ENCODE results near the gene IL13RA1. TPM values are rescaled to one million over a fixed set of nuclear protein-coding genes. Genes with fewer than 3 reads are reported as not detected.

Gene IL13RA1
- total RNA-seq, 1 experiment from 2014 or later: 14.4 TPM

DNA sequence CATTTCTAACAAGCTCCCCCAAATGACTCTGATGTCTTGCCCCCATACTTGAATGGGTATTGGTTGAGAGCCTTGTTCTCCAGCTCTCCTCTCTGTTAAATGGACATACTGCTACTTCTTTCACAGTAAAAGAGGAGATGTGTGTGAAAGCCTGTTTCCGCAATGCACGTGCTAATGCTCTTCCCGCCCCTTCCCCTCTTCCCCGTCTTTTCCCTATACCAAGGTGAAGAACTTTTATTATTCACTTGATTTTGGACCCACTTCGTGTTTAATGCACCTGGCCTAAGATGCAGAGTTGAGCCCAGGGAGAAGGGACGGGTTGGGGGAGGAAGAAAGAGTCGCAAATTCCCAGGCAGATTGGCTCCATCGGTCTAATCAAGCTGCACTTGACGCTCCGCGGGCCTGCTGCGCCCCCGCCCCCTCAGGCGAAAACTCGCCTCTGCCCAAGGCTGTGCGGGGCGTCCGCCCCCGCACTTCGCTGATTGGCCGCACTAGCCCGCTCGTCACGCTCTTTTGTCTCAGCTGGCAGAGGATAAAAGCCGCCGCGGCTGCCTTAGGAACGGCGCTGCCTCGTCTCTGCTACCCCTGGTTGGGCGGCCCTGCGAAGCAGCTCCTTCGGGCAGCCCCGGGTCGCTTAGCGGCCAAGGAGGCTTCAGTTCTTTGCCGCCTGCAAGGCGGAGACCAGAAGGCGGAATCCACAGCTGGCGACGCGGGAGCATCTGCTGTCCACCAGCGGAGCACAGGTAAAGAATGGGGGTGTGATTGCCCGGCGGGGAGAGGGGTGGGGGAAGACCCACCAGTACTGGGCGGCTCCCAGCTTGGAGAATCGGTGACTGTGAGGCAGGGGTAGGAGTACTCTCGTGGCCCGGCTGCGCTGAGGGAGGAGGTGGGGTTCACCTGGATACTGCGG, 96.1 kb downstream of the IL13RA1 start, which contains the start of gene ZCCHC12:
Gene ZCCHC12, plus strand, starts transcription at position 562 of the 910 bp plus-strand sequence. CDS start 1,421 bp downstream, outside the sequence.
- H3K18ac ChIP-seq (ENCODE audit: insufficient read length, low read depth, low read length): no peak within 1 kb of the TSS
- no peak within 1 kb of the TSS for H3K4ac ChIP-seq (ENCODE audit: low read depth, low read length)
- Mint-ChIP-seq H3K9me3 (peaks cover 28 to 84% of the 10 kb centered on the region in 2 experiments), H3K4me3 (peak within 1 kb of the TSS; percentile 64 to 85), H3K27me3 (ENCODE audit: low read depth) (peaks cover 82% of the 10 kb centered on the region), H3K36me3 (ENCODE audit: insufficient read depth in 1 of 3, low read depth in 3 of 3) (peaks cover 0 to 9% (median 8%) of the 10 kb centered on the region in 3 experiments; a peak in 4 of 7 replicates), H3K27ac (peak within 1 kb of the TSS in 1 of 3 experiments; percentile 35; a peak in 2 of 7 replicates), H3K4me1 (peaks cover 14 to 31% of the 10 kb centered on the region in 2 experiments; a peak in 3 of 4 replicates)
- no peak within 1 kb of the TSS for H2BK120ac ChIP-seq (ENCODE audit: low read depth, low read length, poor library complexity, severe bottlenecking)
- peaks cover 22% of the 10 kb centered on the region for H3K9me3 ChIP-seq (ENCODE audit: control insufficient read depth, low read depth, low read length)
- peaks cover 2% of the 10 kb centered on the region; the same call in 1 of the 2 replicates for H3K4me1 ChIP-seq (ENCODE audit: insufficient read depth, low read length)
- H3K9ac ChIP-seq (ENCODE audit: extremely low read depth, insufficient read length, low read length): no peak within 1 kb of the TSS
- H3T11ph ChIP-seq (ENCODE audit: low read length): no peak within 1 kb of the TSS
- no peak within 1 kb of the TSS for H2BK12ac ChIP-seq (ENCODE audit: insufficient read length, low read depth, low read length)
- H3K27me3 ChIP-seq (ENCODE audit: insufficient read depth, low read length): peaks cover 51% of the 10 kb centered on the region
- H2BK20ac ChIP-seq (ENCODE audit: low read depth, low read length, poor library complexity, severe bottlenecking): no peak within 1 kb of the TSS
- no peak within 1 kb of the TSS for H2BK15ac ChIP-seq (ENCODE audit: low read depth, low read length)
- no peak within 1 kb of the TSS for H3K14ac ChIP-seq (ENCODE audit: insufficient read depth, low read length)
- H4K91ac ChIP-seq (ENCODE audit: insufficient read length, low read depth, low read length): no peak within 1 kb of the TSS
- peak within 1 kb of the TSS; percentile 50 for H3K4me2 ChIP-seq (ENCODE audit: insufficient read depth, insufficient read length, low read length)
- no peak within 1 kb of the TSS for H2AK5ac ChIP-seq (ENCODE audit: insufficient read length, low read length)
- no peak within 1 kb of the TSS for H3K56ac ChIP-seq (ENCODE audit: insufficient read length, low read depth, low read length)
- no peak within 1 kb of the TSS for H4K5ac ChIP-seq (ENCODE audit: insufficient read length, low read depth, low read length)
- H4K20me1 ChIP-seq (ENCODE audit: control insufficient read depth, insufficient read depth, insufficient read length): no peaks in the 10 kb centered on the region
- H3K79me1 ChIP-seq (ENCODE audit: insufficient read depth, low read depth, low read length, poor library complexity, severe bottlenecking): no peaks in the 10 kb centered on the region
- no peak within 1 kb of the TSS for H3K23ac ChIP-seq (ENCODE audit: insufficient read length, low read depth, low read length)
- H2BK5ac ChIP-seq (ENCODE audit: insufficient read length, low read length): no peak within 1 kb of the TSS
- TF ChIP-seq, protein P1, sequence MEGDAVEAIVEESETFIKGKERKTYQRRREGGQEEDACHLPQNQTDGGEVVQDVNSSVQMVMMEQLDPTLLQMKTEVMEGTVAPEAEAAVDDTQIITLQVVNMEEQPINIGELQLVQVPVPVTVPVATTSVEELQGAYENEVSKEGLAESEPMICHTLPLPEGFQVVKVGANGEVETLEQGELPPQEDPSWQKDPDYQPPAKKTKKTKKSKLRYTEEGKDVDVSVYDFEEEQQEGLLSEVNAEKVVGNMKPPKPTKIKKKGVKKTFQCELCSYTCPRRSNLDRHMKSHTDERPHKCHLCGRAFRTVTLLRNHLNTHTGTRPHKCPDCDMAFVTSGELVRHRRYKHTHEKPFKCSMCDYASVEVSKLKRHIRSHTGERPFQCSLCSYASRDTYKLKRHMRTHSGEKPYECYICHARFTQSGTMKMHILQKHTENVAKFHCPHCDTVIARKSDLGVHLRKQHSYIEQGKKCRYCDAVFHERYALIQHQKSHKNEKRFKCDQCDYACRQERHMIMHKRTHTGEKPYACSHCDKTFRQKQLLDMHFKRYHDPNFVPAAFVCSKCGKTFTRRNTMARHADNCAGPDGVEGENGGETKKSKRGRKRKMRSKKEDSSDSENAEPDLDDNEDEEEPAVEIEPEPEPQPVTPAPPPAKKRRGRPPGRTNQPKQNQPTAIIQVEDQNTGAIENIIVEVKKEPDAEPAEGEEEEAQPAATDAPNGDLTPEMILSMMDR (conservative IDR thresholded peaks at IDR 0.05): no peak
- H3K23me2 ChIP-seq (ENCODE audit: insufficient read length, low read depth, low read length, poor library complexity, severe bottlenecking): peaks cover 7% of the 10 kb centered on the region
- H4K8ac ChIP-seq (replicated peaks; ENCODE audit: insufficient read length, low read depth, low read length): no peak within 1 kb of the TSS
- H2AFZ ChIP-seq (ENCODE audit: low read length): no peak within 1 kb of the TSS
- DNase-seq: peak; percentile 89
- H3K79me2 ChIP-seq (ENCODE audit: insufficient read depth, low read length): no peaks in the 10 kb centered on the region
- WGBS (ENCODE audit: extremely low coverage, insufficient read length, low lambda C conversion rate): no CpG with 5 or more reads among the region's 51 CpGs
- H3K27ac ChIP-seq (ENCODE audit: insufficient read length, low read depth, low read length): no peak within 1 kb of the TSS

Measured in H9 (cell line).